Lower lobe of right lung (tissue), 2 donors: ENCODE results near the gene NOS1AP. TPM values are rescaled to one million over a fixed set of nuclear protein-coding genes. Genes with fewer than 3 reads are reported as not detected.

Experiments
- ATAC-seq, 2 donors: fragments of 200-7000 bp; cut with Tn5 transposase; one replicate each; pipeline ENCODE4 v1.9.1; 2020 to 2022; ENCODE audit warnings: mild to moderate bottlenecking in 2 of 2, moderate library complexity in 2 of 2
- DNase-seq: peaks from one replicate; pipeline ENCODE4 v3.0.0-alpha.2; 2020
- H3K27ac ChIP-seq: fragments of 200-600 bp; one replicate; pipeline ENCODE4 v1.8.0; 2022
- H3K27me3 ChIP-seq: fragments of 200-600 bp; one replicate; pipeline ENCODE4 v1.8.0; 2022; ENCODE audit warnings: low read depth
- H3K36me3 ChIP-seq: fragments of 200-600 bp; one replicate; pipeline ENCODE4 v1.8.0; 2022; ENCODE audit warnings: mild to moderate bottlenecking
- H3K4me1 ChIP-seq: fragments of 200-600 bp; one replicate; pipeline ENCODE4 v1.8.0; 2022
- H3K4me3 ChIP-seq: fragments of 200-600 bp; one replicate; pipeline ENCODE4 v1.8.0; 2022; ENCODE audit warnings: mild to moderate bottlenecking
- H3K9me3 ChIP-seq: fragments of 200-600 bp; one replicate; pipeline ENCODE4 v1.8.0; 2022
- CTCF ChIP-seq: fragments of 200-600 bp; IDR thresholded peaks from one replicate; pipeline ENCODE4 v1.8.0; 2022; ENCODE audit warnings: antibody characterized with exemption, mild to moderate bottlenecking
- intact Hi-C: fragments of 100-400 bp; cut with DNase I; formaldehyde crosslinking; loops from one replicate; pipeline ENCODE4 v1.11.0; 2022
- total RNA-seq: library from RNA; stranded (reverse); fragmentation: NEBNext Ultra II Directional; extraction: Animal tissue kit (Norgen Biotek cat#: 25700); gene quantifications from one replicate; pipeline ENCODE4 v1.2.1, GENCODE V29; 2021
- donor health status: DM: no; HTN: yes; CAD: no; lungs with severe emphysema.

NOS1AP gene
- total RNA-seq, 1 donor from 2014 or later: 3.6 TPM

GRCh38 chr1:162321809-162322422, 252.4 kb downstream of the NOS1AP start:
- no peak for ATAC-seq
- intact Hi-C loops: no loop called here
- TF ChIP-seq CTCF: no peak
- Histone ChIP-seq H3K9me3 (no peaks in the 10 kb centered on the region), H3K4me1 (no peaks in the 10 kb centered on the region), H3K4me3 (no peak overlapping the region), H3K36me3 (no peaks in the 10 kb centered on the region), H3K27ac (no peak overlapping the region), H3K27me3 (no peaks in the 10 kb centered on the region)
- DNase-seq: no peak

- no peak for DNase-seq
- Histone ChIP-seq H3K4me1 (no peaks in the 10 kb centered on the region), H3K27me3 (no peaks in the 10 kb centered on the region), H3K27ac (no peak overlapping the region), H3K9me3 (no peaks in the 10 kb centered on the region), H3K4me3 (no peak overlapping the region), H3K36me3 (no peaks in the 10 kb centered on the region)
- TF ChIP-seq CTCF: no peak
- ATAC-seq: no peak
- intact Hi-C loops: no loop called here
Measured at GRCh38 chr1:162323023-162323422, 253.5 kb downstream of the NOS1AP start.

GRCh38 chr1:162324396-162324795, 254.9 kb downstream of the NOS1AP start:
- Histone ChIP-seq H3K27ac (no peak overlapping the region), H3K36me3 (no peaks in the 10 kb centered on the region), H3K4me1 (no peaks in the 10 kb centered on the region), H3K9me3 (no peaks in the 10 kb centered on the region), H3K4me3 (no peak overlapping the region), H3K27me3 (no peaks in the 10 kb centered on the region)
- ATAC-seq: no peak
- DNase-seq: no peak
- intact Hi-C loops: no loop called here
- TF ChIP-seq CTCF: no peak

- no peak overlapping the region for H3K27ac ChIP-seq
- DNase-seq: no peak
- no peak for TF ChIP-seq CTCF
- no peak for ATAC-seq
- no peaks in the 10 kb centered on the region for H3K9me3 ChIP-seq
- H3K36me3 ChIP-seq: no peaks in the 10 kb centered on the region
- intact Hi-C loops: no loop called here
- H3K4me1 ChIP-seq: no peaks in the 10 kb centered on the region
- H3K27me3 ChIP-seq: no peaks in the 10 kb centered on the region
- H3K4me3 ChIP-seq: no peak overlapping the region
Measured at GRCh38 chr1:162326559-162326958, 257.1 kb downstream of the NOS1AP start.

GRCh38 chr1:162327144-162327787, 257.8 kb downstream of the NOS1AP start:
- Histone ChIP-seq H3K27me3 (no peaks in the 10 kb centered on the region), H3K27ac (no peak overlapping the region), H3K36me3 (no peaks in the 10 kb centered on the region), H3K4me3 (no peak overlapping the region), H3K4me1 (no peaks in the 10 kb centered on the region), H3K9me3 (no peaks in the 10 kb centered on the region)
- ATAC-seq: peak in 1 of 2 donors; percentile 40
- TF ChIP-seq CTCF: no peak
- intact Hi-C loops: no loop called here
- DNase-seq: no peak
